ENCODE measurements around the gene MAGI1. TPM values are rescaled to one million over a fixed set of nuclear protein-coding genes. Genes with fewer than 3 reads are reported as not detected.

Gene MAGI1
- total RNA-seq, 1 donor from 2014 or later: 10.8 TPM

GRCh38 chr3:65809641-65810150 lies 229.0 kb downstream of the MAGI1 start:
- no peaks in the 10 kb centered on the region for H3K36me3 Mint-ChIP-seq (ENCODE audit: low read depth)
- H3K4me1 Mint-ChIP-seq (ENCODE audit: low read depth): no peaks in the 10 kb centered on the region
- H3K27me3 Mint-ChIP-seq (ENCODE audit: low read depth): no peaks in the 10 kb centered on the region
- no peak overlapping the region for H3K4me3 Mint-ChIP-seq (ENCODE audit: low read depth)
- intact Hi-C loops (cut with micrococcal nuclease): no loop called here
- no peaks in the 10 kb centered on the region for H3K9me3 Mint-ChIP-seq
- DNase-seq (ENCODE audit: low spot score): no peak
- no peak overlapping the region for H3K27ac Mint-ChIP-seq

GRCh38 chr3:65808824-65809223 lies 229.9 kb downstream of the MAGI1 start:
- no peak for DNase-seq (ENCODE audit: low spot score)
- intact Hi-C loops (cut with micrococcal nuclease): no loop called here
- Mint-ChIP-seq H3K9me3 (no peaks in the 10 kb centered on the region), H3K4me1 (ENCODE audit: low read depth) (no peaks in the 10 kb centered on the region), H3K36me3 (ENCODE audit: low read depth) (no peaks in the 10 kb centered on the region), H3K27me3 (ENCODE audit: low read depth) (no peaks in the 10 kb centered on the region), H3K27ac (no peak overlapping the region), H3K4me3 (ENCODE audit: low read depth) (no peak overlapping the region)

- Mint-ChIP-seq H3K9me3 (no peaks in the 10 kb centered on the region), H3K27ac (no peak overlapping the region), H3K4me1 (ENCODE audit: low read depth) (no peaks in the 10 kb centered on the region), H3K4me3 (ENCODE audit: low read depth) (no peak overlapping the region), H3K27me3 (ENCODE audit: low read depth) (no peaks in the 10 kb centered on the region), H3K36me3 (ENCODE audit: low read depth) (no peaks in the 10 kb centered on the region)
- intact Hi-C loops (cut with micrococcal nuclease): no loop called here
- no peak for DNase-seq (ENCODE audit: low spot score)
Measured at GRCh38 chr3:65808407-65808806, 230.3 kb downstream of the MAGI1 start.

- no peak for DNase-seq (ENCODE audit: low spot score)
- Mint-ChIP-seq H3K9me3 (no peaks in the 10 kb centered on the region), H3K27ac (no peak overlapping the region), H3K4me1 (ENCODE audit: low read depth) (no peaks in the 10 kb centered on the region), H3K36me3 (ENCODE audit: low read depth) (no peaks in the 10 kb centered on the region), H3K27me3 (ENCODE audit: low read depth) (no peaks in the 10 kb centered on the region), H3K4me3 (ENCODE audit: low read depth) (no peak overlapping the region)
- intact Hi-C loops (cut with micrococcal nuclease): no loop called here
Measured at GRCh38 chr3:65807225-65807624, 231.5 kb downstream of the MAGI1 start.

GRCh38 chr3:65806600-65806999 lies 232.1 kb downstream of the MAGI1 start:
- H3K27me3 Mint-ChIP-seq (ENCODE audit: low read depth): no peaks in the 10 kb centered on the region
- no peaks in the 10 kb centered on the region for H3K36me3 Mint-ChIP-seq (ENCODE audit: low read depth)
- DNase-seq (ENCODE audit: low spot score): no peak
- H3K9me3 Mint-ChIP-seq: no peaks in the 10 kb centered on the region
- no peak overlapping the region for H3K27ac Mint-ChIP-seq
- no peak overlapping the region for H3K4me3 Mint-ChIP-seq (ENCODE audit: low read depth)
- H3K4me1 Mint-ChIP-seq (ENCODE audit: low read depth): no peaks in the 10 kb centered on the region
- intact Hi-C loops (cut with micrococcal nuclease): no loop called here

GRCh38 chr3:65796676-65797075 lies 242.0 kb downstream of the MAGI1 start:
- no peak for DNase-seq (ENCODE audit: low spot score)
- Mint-ChIP-seq H3K4me3 (ENCODE audit: low read depth) (no peak overlapping the region), H3K36me3 (ENCODE audit: low read depth) (no peaks in the 10 kb centered on the region), H3K9me3 (no peaks in the 10 kb centered on the region), H3K27ac (no peak overlapping the region), H3K27me3 (ENCODE audit: low read depth) (no peaks in the 10 kb centered on the region), H3K4me1 (ENCODE audit: low read depth) (no peaks in the 10 kb centered on the region)
- intact Hi-C loops (cut with micrococcal nuclease): no loop called here

- H3K36me3 Mint-ChIP-seq (ENCODE audit: low read depth): no peaks in the 10 kb centered on the region
- H3K9me3 Mint-ChIP-seq: no peaks in the 10 kb centered on the region
- intact Hi-C loops (cut with micrococcal nuclease): no loop called here
- H3K27ac Mint-ChIP-seq: no peak overlapping the region
- no peak overlapping the region for H3K4me3 Mint-ChIP-seq (ENCODE audit: low read depth)
- H3K27me3 Mint-ChIP-seq (ENCODE audit: low read depth): no peaks in the 10 kb centered on the region
- DNase-seq (ENCODE audit: low spot score): no peak
- no peaks in the 10 kb centered on the region for H3K4me1 Mint-ChIP-seq (ENCODE audit: low read depth)
Measured at GRCh38 chr3:65795166-65795565, 243.6 kb downstream of the MAGI1 start.

GRCh38 chr3:65793495-65794200 lies 245.1 kb downstream of the MAGI1 start:
- intact Hi-C loops (cut with micrococcal nuclease): no loop called here
- Mint-ChIP-seq H3K27me3 (ENCODE audit: low read depth) (no peaks in the 10 kb centered on the region), H3K4me3 (ENCODE audit: low read depth) (no peak overlapping the region)

GRCh38 chr3:65788461-65788860 lies 250.3 kb downstream of the MAGI1 start:
- H3K9me3 Mint-ChIP-seq: no peaks in the 10 kb centered on the region
- H3K4me1 Mint-ChIP-seq (ENCODE audit: low read depth): no peaks in the 10 kb centered on the region
- intact Hi-C loops (cut with micrococcal nuclease): loop anchor here (5.0 kb wide), 1 partner anchor 254 kb away; no protein-coding TSS in a partner anchor
- H3K4me3 Mint-ChIP-seq (ENCODE audit: low read depth): no peak overlapping the region
- no peaks in the 10 kb centered on the region for H3K36me3 Mint-ChIP-seq (ENCODE audit: low read depth)
- H3K27me3 Mint-ChIP-seq (ENCODE audit: low read depth): no peaks in the 10 kb centered on the region
- DNase-seq (ENCODE audit: low spot score): no peak
- H3K27ac Mint-ChIP-seq: no peak overlapping the region

More at GRCh38 chr3:65793495-65794200, 245.1 kb downstream of the MAGI1 start:
- no peak for DNase-seq (ENCODE audit: low spot score)
- Mint-ChIP-seq H3K36me3 (ENCODE audit: low read depth) (no peaks in the 10 kb centered on the region), H3K9me3 (no peaks in the 10 kb centered on the region), H3K27ac (no peak overlapping the region), H3K4me1 (ENCODE audit: low read depth) (no peaks in the 10 kb centered on the region)

GRCh38 chr3:65787827-65788226 lies 250.9 kb downstream of the MAGI1 start:
- no peak overlapping the region for H3K27ac Mint-ChIP-seq
- DNase-seq (ENCODE audit: low spot score): no peak
- intact Hi-C loops (cut with micrococcal nuclease): loop anchor here (5.0 kb wide), 1 partner anchor 254 kb away; no protein-coding TSS in a partner anchor
- H3K4me1 Mint-ChIP-seq (ENCODE audit: low read depth): no peaks in the 10 kb centered on the region
- no peak overlapping the region for H3K4me3 Mint-ChIP-seq (ENCODE audit: low read depth)
- H3K36me3 Mint-ChIP-seq (ENCODE audit: low read depth): no peaks in the 10 kb centered on the region
- no peaks in the 10 kb centered on the region for H3K9me3 Mint-ChIP-seq
- no peaks in the 10 kb centered on the region for H3K27me3 Mint-ChIP-seq (ENCODE audit: low read depth)

GRCh38 chr3:65787340-65787739 lies 251.4 kb downstream of the MAGI1 start:
- intact Hi-C loops (cut with micrococcal nuclease): loop anchor here (5.0 kb wide), 1 partner anchor 255 kb away; no protein-coding TSS in a partner anchor
- no peaks in the 10 kb centered on the region for H3K36me3 Mint-ChIP-seq (ENCODE audit: low read depth)

GRCh38 chr3:65786890-65787289 lies 251.8 kb downstream of the MAGI1 start:
- intact Hi-C loops (cut with micrococcal nuclease): loop anchor here (5.0 kb wide), 1 partner anchor 255 kb away; no protein-coding TSS in a partner anchor
- Mint-ChIP-seq H3K4me3 (ENCODE audit: low read depth) (no peak overlapping the region), H3K27ac (no peak overlapping the region), H3K4me1 (ENCODE audit: low read depth) (no peaks in the 10 kb centered on the region), H3K27me3 (ENCODE audit: low read depth) (no peaks in the 10 kb centered on the region), H3K36me3 (ENCODE audit: low read depth) (no peaks in the 10 kb centered on the region), H3K9me3 (no peaks in the 10 kb centered on the region)
- no peak for DNase-seq (ENCODE audit: low spot score)

More at GRCh38 chr3:65787340-65787739, 251.4 kb downstream of the MAGI1 start:
- H3K27ac Mint-ChIP-seq: no peak overlapping the region
- no peaks in the 10 kb centered on the region for H3K4me1 Mint-ChIP-seq (ENCODE audit: low read depth)
- H3K27me3 Mint-ChIP-seq (ENCODE audit: low read depth): no peaks in the 10 kb centered on the region
- H3K9me3 Mint-ChIP-seq: no peaks in the 10 kb centered on the region
- no peak for DNase-seq (ENCODE audit: low spot score)
- H3K4me3 Mint-ChIP-seq (ENCODE audit: low read depth): no peak overlapping the region

- Mint-ChIP-seq H3K27ac (no peak overlapping the region), H3K4me3 (ENCODE audit: low read depth) (no peak overlapping the region), H3K9me3 (no peaks in the 10 kb centered on the region), H3K36me3 (ENCODE audit: low read depth) (no peaks in the 10 kb centered on the region), H3K27me3 (ENCODE audit: low read depth) (no peaks in the 10 kb centered on the region), H3K4me1 (ENCODE audit: low read depth) (no peaks in the 10 kb centered on the region)
- DNase-seq (ENCODE audit: low spot score): no peak
- intact Hi-C loops (cut with micrococcal nuclease): loop anchor here (1.0 to 5.0 kb wide), 2 partner anchors 257 to 353 kb away; no protein-coding TSS in a partner anchor
Measured at GRCh38 chr3:65785065-65785645, 253.6 kb downstream of the MAGI1 start.
